Omental fat pad (tissue), 4 donors: ENCODE measurements around the gene ZNF121. TPM values are rescaled to one million over a fixed set of nuclear protein-coding genes. Genes with fewer than 3 reads are reported as not detected.
"Not testable (repeated sequence)": the region's sequence is repeated elsewhere in the genome, so short reads cannot be mapped to it uniquely, and the experiment has no call there.

ENCODE experiments used
- ATAC-seq: fragments of 150-250 bp; one replicate; pipeline ENCODE4 v1.9.1; 2016; ENCODE audit warnings: mild to moderate bottlenecking, moderate library complexity; ENCODE audit not compliant: low FRiP score
- DNase-seq: peaks from one replicate; pipeline ENCODE4 v3.0.0-alpha.2; 2019; ENCODE audit warnings: low spot score
- CTCF ChIP-seq, 3 donors: fragments of 450-650 bp; IDR thresholded peaks; one replicate each; pipeline ENCODE4 v1.5.1; 2016 to 2017; ENCODE audit warnings: antibody characterized with exemption in 3 of 3, mild to moderate bottlenecking in 3 of 3, moderate library complexity in 2 of 3
- total RNA-seq, 4 donors: library from RNA; depleted of rRNA; stranded (reverse); fragments of >200 nt; gene quantifications; one replicate each; pipeline ENCODE4 v1.1.0, GENCODE V29; 2016

The ZNF121 gene
- total RNA-seq, 4 donors from 2014 or later: 20.0 to 63.0 (median 31.8) TPM

GRCh38 chr19:9610484-9611113 lies 26.3 kb upstream of the ZNF121 start:
- DNase-seq (no peak), ATAC-seq (no peak)
- no peak for TF ChIP-seq CTCF (IDR thresholded peaks at IDR 0.05)

GRCh38 chr19:9608912-9609311 lies 24.6 kb upstream of the ZNF121 start:
- ATAC-seq (no peak), DNase-seq (no peak)
- TF ChIP-seq CTCF (IDR thresholded peaks at IDR 0.05): no peak

GRCh38 chr19:9597027-9597426 lies 12.7 kb upstream of the ZNF121 start:
- DNase-seq: no peak
- TF ChIP-seq CTCF (IDR thresholded peaks at IDR 0.05): no peak
- ATAC-seq: no peak

GRCh38 chr19:9586764-9587163 lies 2.5 kb upstream of the ZNF121 start:
- TF ChIP-seq CTCF (IDR thresholded peaks at IDR 0.05): no peak
- DNase-seq (peak; percentile 48), ATAC-seq (no peak)

GRCh38 chr19:9582081-9582725 lies 2.1 kb downstream of the ZNF121 start:
- DNase-seq, ATAC-seq: not testable (repeated sequence)

GRCh38 chr19:9580728-9581127 lies 3.6 kb downstream of the ZNF121 start:
- DNase-seq (no peak), ATAC-seq (no peak)

GRCh38 chr19:9570255-9570654 lies 14.0 kb downstream of the ZNF121 start:
- TF ChIP-seq CTCF (IDR thresholded peaks at IDR 0.05): no peak
- ATAC-seq (no peak), DNase-seq (no peak)

More at GRCh38 chr19:9580728-9581127, 3.6 kb downstream of the ZNF121 start:
- no peak for TF ChIP-seq CTCF (IDR thresholded peaks at IDR 0.05)
